Measurements from ENCODE around the gene DMD.
A peak's percentile ranks its signal among the peaks of the same experiment; 100 is the strongest.
"Not testable (repeated sequence)": the region's sequence is repeated elsewhere in the genome, so short reads cannot be mapped to it uniquely, and the experiment has no call there.

Gene DMD

DNA sequence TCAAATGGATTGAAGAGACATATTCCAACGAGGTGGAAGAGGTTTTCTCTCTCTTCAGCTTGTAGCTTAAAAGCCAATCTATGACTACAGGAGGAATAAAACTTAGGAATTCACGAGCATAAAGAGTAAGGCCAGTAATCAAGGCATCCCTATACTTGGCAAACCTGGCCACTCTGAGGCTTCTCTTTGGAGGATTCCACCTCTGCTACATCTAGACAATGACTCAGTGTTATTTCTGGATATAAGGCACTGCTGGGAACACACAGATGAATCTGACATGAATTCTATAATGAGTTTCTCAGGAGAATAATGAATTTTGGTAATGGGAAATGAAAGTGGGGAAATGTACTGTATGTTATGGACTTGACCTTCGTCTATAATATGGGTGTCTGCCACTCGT is 1123.7 kb downstream of the DMD start:
- FAIRE-seq (no peak), DNase-seq (ENCODE audit: low spot score) (no peak)

DNA sequence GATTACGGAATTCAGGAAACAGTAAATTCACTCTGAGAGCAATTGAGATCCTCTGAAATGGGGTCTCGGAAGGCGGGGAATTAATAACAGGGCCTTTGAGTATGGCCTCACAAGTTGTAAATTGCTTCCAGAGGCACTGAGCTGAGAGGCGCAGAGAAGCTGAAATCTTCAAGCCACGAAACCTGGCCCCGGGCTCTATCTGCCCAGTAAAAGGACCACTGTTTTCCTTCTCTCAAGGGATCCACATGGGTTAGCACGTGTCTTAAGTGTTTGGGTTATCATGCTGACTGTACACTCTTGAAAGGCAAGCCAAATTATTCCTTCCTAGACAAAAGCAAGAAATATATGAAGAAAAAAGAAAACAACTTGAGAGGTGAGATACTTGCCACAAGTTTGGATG is 1126.6 kb downstream of the DMD start:
- FAIRE-seq (no peak), DNase-seq (ENCODE audit: low spot score) (no peak)

DNA sequence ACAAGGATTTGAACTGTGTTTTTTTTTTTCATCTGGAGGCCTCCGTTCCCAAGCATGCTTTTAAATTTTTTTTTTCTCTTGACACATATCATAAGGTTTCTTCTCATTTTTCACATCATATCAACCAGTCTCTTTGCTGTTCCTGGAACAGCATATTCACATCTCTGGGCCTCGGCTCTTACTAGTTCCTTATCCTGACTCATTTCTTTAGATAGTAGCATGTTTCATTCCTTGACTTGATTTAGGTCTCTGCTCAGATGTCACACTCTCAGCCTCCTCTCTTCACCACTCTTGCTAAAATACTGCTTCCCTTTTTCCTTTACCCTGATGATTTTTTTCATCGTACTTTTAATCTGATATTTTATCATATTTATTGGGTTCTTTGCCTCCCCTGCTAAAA is 1163.1 kb downstream of the DMD start:
- no peak for DNase-seq (ENCODE audit: low spot score)
- no peak for FAIRE-seq

DNA sequence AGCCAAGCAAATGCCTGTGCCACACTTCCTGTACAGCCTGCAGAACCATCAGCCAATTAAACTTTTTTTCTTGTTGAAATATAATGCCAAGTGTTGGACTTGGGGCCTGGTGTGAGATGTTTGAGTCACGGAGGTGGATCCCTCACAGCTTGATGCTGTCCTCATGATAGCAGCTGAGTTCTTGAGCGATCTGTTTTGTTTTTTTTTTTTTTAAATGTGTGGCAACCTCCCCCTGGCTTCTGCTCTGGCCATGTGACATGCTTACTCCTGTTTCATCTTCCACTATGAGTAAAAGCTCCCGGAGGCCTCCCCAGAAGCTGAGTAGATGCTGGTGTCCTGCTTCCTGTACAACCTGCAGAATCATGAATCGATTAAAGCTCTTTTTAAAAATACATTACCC is 1166.2 kb downstream of the DMD start:
- FAIRE-seq (no peak), DNase-seq (ENCODE audit: low spot score) (no peak)

DNA sequence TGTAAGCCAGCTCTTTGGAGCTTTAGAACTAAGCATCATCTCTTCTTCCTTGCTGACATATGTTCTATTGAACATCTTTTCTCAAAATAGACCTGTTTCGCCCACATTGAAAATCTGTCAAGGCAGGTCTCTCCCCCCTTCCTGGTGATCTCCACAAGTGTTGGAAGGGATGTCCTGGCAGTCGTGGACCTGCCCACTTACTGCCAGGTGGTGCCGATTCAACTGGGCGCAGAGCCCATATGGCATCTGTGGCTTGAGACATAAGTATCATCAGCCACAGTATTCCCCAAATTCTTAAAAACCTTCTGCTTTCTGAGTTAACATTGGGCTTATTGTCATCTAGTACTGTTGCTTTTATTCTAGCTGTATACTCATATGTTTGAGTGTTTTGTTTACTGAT is 1170.2 kb downstream of the DMD start:
- FAIRE-seq (no peak), DNase-seq (ENCODE audit: low spot score) (no peak)

DNA sequence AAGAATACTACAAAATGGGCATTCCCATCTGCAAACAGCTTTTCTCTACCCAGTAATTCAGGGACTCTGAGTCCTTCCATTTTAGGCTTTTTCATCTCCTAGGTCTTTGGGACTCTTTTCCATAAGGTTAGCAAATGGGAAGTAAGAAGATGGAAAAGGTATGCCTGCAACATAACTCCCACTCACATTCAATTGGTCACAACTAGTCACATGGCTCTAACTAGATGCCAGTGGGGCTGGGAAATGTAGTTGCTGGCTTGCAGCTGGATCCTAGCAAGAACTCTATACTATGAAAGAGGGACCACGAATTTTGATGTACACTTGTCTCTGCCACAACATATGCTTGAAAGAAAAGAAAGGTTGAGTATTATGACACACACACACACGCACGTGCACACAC is 1184.6 kb downstream of the DMD start:
- FAIRE-seq (no peak), DNase-seq (ENCODE audit: low spot score) (no peak)

DNA sequence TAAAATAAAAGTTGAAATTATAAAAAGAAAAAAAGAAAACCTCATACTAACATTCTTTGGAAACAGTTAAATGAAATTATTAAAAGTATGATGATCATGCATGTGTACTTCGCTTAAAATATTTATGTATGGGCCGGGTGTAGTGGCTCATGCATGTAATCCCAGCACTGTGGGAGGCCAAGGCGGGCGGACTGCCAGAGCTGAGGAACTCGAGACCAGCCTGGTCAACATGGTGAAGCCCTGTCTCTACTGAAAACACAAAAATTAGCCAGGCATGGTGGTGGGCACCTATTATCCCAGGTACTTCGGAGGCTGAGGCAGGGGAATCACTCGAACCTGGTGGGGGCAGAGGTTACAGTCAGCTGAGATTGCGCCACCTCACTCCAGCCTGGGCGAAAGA is 1187.3 kb downstream of the DMD start:
- FAIRE-seq (no peak), DNase-seq (ENCODE audit: low spot score) (no peak)

DNA sequence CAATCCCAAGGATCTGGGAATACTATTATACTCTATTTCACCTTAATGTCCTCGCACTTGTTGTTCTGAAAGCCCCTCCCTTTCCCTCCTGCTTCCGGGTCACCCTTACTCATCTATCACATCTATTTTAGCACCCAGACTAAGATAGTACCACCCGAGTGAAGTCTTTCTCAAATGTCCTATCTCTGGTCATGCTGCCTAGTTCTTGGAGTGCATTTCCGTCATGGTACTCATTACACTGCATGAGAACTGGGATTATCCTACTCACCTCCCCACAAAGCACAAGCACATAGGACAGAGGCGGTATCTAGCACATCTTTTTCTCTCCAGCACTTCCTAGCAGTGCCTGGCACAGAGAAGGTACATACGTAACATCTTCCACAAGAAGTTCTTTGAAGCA is 1195.2 kb downstream of the DMD start:
- no peak for FAIRE-seq
- DNase-seq (ENCODE audit: low spot score) = no peak

DNA sequence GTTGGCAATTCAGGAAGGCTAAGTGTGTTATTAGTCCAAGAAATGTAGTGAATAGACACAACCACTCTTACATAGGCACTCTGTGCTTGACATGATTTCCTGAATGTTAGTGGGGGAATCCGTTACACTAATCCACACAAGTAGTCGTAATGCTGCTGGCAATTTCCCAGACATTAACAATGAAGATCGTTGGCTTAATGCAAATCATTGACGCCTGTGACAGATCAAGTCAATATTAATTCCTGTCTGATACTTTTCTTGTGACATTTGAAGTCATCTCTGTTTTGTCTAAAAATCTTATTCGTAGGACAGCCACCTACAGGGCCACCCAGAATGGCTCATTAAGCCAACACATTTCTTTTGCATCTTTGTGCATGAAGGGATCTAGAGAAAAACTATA is 1200.4 kb downstream of the DMD start:
- FAIRE-seq (no peak), DNase-seq (ENCODE audit: low spot score) (no peak)

DNA sequence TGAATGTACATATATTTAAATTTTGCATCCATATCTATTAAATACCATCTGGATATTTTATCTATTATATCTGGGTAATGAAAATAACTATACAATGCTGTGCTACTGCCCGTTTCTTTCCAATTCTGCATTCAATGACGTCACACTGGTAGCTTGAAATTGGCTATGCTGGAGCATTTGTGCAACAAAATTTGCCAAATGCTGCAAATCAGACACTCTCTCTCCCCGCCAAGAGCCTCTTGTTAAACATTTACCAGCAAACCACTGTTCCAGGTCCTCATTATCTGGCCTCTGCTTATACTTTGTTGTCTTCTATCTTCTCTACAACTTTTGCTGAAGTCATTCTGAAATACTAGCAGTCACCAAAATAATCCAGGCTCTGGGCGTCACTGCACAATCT is 1201.1 kb downstream of the DMD start:
- FAIRE-seq (no peak), DNase-seq (ENCODE audit: low spot score) (no peak)

DNA sequence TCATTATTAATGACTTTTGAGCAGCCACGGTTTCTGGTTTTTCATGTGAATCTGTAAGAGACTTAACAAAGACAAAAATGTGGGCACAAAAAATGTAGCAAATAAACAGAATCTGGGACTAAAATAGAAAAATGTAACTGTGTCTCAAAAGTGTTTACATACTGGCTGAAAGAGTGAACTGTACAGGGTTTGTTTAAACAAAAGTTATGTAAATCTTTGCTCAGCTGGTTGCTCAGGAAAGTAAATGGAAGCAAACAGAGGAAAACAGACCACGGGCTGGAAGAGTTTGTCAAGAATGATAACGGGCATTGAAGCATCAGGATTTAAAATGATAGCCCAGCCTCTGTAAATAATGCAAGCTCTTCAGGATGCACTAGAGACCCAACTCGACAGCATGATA is 1217.7 kb downstream of the DMD start:
- FAIRE-seq = no peak

DNA sequence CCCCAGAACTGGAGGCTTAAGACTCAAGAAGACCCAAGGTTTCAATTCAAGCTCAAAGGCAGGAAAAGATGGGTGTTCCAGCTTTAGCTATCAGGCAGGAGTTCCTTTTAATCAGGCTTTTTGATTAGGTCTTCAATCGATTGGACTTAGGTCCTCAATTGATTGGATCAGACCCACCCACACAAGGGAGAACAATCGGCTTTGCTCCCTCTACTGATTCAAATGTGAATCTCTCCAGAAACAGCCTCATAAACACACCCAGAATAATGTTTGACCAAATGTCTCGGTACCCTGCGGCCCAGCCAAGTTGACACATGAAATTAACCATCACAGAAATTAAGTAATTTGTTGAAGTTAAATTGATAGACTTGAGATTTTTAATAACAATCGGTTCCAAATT is 1222.4 kb downstream of the DMD start:
- FAIRE-seq (no peak), DNase-seq (ENCODE audit: low spot score) (no peak)

More for the DNA sequence above, 1217.7 kb downstream of the DMD start:
- DNase-seq (ENCODE audit: low spot score) = no peak

DNA sequence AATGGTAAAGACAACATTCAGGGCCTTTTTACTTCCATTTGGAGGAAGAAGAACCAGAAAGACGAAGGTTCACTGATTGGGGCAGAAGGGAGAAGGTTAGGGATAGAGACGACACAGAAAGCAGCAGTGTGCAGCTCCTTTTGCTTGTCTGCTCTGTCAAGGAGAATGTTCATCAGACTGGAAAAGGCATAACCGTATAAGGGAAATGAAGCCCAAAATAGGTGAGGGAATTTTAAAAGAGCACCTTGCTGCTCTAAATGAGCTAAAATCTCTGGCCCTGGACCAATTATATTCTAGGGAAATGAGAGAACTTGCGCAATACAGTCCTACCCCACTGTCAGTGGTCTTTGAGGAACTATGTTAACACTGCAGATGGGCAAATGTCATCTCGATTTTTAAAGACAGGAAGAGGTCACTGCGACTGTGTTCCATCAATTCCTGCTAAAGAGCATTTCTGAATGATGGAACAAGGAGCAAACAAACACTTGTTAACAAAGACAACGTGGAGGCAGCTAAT is 1229.7 kb downstream of the DMD start:
- FAIRE-seq = no peak
- no peak for DNase-seq (ENCODE audit: low spot score)

DNA sequence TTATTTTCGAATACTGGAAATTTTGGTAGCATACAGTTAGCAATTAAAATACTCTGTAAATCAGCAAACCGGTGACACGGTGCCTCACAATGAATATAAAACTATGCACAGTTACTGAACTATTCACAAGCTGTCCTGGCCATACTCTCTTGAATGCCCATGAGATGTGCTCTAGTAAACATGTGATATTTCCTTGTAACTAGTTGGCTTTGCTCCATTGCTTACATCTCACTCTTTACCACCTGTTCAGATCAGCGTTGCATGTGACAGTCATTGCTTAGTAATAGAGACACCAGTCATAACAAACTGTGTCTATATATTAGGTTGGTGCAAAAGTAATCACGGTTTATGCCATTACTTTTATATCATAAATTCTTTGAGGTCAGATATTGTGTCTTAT is 1241.6 kb downstream of the DMD start:
- FAIRE-seq = no peak
- no peak for DNase-seq (ENCODE audit: low spot score)

DNA sequence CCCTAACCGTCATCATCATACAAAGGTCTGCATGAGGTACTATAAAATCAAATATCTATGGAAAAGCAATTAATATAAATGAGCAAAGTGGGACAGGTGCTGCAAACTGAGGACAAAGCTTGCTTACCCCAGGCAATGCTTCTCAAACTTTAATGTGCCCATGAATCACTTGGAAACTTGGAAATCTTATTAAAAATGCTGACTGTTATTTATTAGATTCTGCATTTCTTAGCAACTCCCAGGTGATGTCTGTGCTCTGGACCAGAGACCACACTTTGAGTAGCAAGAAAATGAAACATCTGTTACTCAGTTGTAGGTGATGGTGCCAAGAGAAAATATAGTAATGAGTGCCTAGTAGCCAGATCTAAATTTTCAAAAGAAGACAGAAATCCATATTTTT is 1249.1 kb downstream of the DMD start:
- FAIRE-seq (no peak), DNase-seq (ENCODE audit: low spot score) (no peak)

DNA sequence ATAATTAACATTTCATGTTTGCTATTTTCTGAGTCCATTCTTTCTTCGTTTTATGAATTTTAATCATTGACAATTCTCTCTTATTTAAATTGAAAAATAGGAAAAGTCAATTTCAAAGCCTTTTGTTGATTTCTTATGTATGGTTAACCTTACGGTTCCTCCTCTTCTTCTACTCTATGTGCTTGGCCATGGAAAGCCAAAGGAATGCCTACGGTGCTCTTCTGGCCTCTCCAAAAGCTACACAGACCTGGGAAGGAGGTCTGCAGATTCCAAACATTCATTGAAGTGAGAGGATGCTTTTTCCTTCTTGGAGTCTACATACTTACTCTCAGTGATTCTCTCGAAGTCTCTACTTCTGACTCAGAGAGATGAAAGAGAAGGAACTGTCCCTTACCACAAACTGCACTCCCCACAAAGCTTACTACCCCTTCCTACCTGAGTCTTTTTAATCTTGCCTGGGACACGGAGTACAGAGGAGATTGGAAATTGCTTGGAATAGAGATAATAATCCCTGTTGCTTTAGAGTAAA is 1276.4 kb downstream of the DMD start:
- FAIRE-seq (no peak), DNase-seq (ENCODE audit: low spot score) (no peak)

DNA sequence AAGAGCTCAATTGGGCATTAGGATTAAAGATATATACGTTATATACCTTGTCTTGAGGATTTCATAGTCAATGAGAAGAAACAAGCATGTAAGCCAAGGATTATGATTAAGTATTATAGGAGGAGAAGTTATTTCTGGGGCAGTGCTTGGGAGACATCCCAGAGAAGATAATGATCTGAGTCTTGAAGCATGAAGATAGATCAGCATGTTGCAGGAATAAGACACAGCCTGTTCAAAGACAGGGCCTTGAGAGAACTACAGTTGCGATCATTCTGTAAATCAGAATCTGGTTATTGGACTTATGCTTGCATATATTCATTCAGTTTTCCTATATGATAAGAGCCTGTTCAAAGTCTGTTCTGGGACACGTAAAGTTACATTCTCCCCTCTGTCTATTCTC is 1277.3 kb downstream of the DMD start:
- DNase-seq (ENCODE audit: low spot score) (no peak), FAIRE-seq (no peak)

DNA sequence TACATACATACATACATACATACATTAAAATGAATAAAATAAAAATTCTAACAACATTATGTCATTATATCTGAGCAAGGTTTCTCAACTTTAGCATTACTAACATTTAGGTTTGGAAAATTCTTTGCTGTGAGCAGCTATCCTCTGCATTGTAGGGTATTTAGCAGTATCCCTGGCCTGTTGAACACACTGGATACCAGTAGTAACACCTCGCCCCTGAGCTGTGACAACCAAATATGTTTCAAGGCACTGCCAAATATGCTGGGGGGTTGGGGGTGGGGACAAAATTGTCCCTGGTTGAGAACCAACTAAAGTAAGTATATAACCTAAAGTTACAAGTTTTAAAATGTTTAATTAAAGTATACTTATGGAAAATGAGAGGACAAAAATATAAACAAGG is 1278.6 kb downstream of the DMD start:
- FAIRE-seq = no peak
- DNase-seq (ENCODE audit: low spot score) = no peak

DNA sequence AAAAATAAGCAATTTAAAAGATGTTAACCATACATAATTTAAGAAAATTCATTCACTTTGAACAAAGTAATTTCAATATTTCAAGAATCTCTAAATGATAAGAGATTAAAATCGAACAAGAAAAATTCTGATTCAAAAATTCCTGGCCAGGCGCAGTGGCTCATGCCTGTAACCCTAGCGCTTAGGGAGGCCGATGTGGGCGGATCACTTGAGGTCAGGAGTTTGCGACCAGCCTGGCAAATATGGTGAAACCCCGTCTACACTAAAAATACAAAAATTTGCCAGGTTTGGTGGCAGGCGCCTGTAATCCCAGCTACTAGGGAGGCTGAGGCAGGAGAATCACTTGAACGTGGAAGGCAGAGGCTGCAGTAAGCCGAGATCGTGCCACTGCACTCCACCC is 1279.0 kb downstream of the DMD start:
- FAIRE-seq; DNase-seq (ENCODE audit: low spot score): not testable (repeated sequence)

DNA sequence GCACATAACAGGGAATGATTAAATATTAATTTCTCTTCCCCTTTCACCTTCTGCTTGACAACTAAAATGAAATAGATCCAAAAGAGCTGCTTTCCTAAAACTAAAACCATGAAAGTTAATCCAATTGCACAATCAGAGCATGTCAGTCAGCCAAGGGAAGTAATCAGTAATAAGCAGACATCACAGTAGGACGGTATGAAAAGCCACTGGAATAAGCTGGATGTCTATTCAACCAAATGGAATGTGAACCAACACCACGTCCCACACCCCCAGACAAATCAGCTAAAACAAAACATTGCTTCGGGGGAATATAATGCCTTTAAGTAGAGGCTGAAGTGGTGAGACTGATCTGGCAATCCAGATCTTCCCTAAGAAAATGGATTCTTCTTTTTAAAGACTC is 1280.1 kb downstream of the DMD start:
- DNase-seq (ENCODE audit: low spot score) (peak; percentile 24), FAIRE-seq (peak; percentile 74)

DNA sequence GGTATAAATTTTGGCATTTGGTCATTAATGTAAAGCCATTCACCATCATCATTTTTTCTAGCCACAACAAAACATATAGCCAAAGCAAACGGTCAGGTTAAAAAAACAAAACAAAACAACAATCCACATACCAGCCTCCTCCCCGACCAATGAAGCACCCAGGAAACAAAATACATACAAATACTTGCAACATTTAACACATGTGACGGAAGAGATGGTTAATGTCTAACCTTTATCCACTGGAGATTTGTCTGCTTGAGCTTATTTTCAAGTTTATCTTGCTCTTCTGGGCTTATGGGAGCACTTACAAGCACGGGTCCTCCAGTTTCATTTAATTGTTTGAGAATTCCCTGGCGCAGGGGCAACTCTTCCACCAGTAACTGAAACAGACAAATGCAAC is 1282.0 kb downstream of the DMD start:
- DNase-seq (ENCODE audit: low spot score) = no peak
- FAIRE-seq = no peak

DNA sequence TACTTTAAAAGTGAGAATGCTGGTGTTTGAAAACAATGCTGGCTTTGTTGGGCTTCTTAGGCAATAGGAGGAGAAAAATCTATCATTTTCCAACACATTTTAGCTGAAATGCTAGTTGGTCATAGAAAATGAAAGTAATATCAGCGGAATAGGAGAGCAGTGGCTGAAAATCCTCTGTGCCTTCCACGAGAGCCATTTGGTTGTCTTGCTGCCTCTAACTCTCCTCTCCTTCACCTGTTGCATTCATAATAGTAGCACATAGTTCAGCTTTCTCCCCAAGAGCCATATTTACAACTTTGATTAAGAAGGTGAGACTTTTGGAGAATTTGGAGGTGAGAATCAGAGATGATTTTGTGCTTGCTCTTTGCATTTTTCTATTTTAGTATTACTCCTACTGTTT is 1290.1 kb downstream of the DMD start:
- FAIRE-seq = no peak
- DNase-seq (ENCODE audit: low spot score) = no peak

DNA sequence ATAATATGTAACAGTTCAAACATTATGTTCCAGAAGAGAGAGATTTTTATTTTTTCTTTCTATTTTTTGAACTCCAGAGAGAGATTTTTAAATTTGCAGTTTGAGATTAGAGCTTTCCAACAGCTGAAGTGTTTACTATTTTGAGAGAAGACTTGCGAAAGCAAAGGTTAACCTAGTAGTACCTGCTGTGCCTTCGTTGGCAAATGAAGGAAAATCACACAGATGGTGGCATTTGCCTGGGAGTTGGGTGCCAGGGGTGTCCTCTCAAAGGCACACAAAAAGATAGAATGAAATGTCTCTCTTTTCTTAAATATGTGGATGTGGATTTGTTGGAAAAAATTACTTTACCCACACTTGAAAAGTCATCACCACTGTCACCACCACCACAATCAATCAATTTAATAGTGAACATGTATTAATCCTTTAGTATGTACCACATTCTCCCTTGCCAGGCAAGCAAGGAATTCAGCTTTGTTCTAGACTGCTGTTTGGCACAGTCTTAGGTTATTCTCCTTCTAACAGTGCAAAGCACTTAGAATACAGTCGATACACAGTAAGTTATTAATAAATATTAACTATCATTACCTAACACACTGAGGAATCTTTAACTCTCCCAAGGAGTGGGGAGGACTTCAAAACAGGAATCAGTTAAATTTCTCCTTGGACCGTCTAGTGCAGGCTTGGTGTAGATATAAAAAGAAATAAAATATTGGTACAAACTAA is 1301.3 kb downstream of the DMD start:
- no peak for FAIRE-seq
- no peak for DNase-seq (ENCODE audit: low spot score)

DNA sequence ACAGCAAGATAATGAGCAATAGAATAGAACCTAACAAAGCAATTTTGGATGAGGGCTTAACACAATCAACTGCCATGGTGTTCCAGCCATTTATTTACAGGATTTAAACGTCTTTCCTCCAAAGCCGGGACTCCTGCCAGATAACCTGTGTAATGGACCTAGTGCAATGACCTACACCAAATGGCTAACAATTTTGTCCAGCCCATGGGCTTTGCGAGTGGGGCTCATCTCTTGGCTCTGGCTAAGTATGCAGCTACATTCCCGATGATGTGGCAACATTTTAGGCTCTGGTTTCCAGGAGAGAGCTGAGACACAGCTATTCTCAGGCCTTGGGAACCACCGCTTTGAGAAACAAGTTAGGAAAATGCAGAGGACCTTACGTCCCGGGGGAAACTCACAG is 1317.2 kb downstream of the DMD start:
- no peak for FAIRE-seq

More for the DNA sequence above, 1317.2 kb downstream of the DMD start:
- DNase-seq (ENCODE audit: low spot score) = no peak

Data from RCC 7860 (cell line).